Measurements from ENCODE around the gene IGF2BP3.

GRCh38 chr7:23333671-23334246 lies 136.5 kb downstream of the IGF2BP3 start:
- TF ChIP-seq CTCF (conservative IDR thresholded peaks at IDR 0.05; ENCODE audit: low read depth, low read length): no peak
- no peak for TF ChIP-seq EZH2phosphoT487 (IDR thresholded peaks at IDR 0.05; ENCODE audit: borderline replicate concordance, low read length)
- TF ChIP-seq EZH2 (IDR thresholded peaks at IDR 0.05; ENCODE audit: low read length, unreplicated experiment): no peak
